ENCODE measurements around the gene NEGR1.

The NEGR1 gene

DNA sequence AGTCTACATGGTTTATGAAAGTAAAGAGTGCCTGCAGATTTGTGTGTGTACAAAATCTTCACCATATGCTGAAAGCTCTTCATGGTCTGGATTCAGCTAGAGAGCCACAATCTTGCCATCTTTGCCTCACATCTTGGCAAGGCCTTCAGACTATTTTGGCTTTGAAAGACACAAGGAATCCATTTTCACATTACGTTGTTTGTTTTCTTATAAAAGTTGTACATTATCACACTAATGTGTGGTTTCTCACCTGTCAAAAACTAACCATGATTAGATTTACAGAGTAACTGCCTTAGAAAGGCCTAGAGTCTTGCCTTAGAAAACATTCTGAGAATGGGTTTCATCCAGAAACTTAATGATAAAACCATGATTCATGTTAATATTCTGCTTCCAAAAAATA, 494.6 kb downstream of the NEGR1 start:
- TF ChIP-seq, protein P1, sequence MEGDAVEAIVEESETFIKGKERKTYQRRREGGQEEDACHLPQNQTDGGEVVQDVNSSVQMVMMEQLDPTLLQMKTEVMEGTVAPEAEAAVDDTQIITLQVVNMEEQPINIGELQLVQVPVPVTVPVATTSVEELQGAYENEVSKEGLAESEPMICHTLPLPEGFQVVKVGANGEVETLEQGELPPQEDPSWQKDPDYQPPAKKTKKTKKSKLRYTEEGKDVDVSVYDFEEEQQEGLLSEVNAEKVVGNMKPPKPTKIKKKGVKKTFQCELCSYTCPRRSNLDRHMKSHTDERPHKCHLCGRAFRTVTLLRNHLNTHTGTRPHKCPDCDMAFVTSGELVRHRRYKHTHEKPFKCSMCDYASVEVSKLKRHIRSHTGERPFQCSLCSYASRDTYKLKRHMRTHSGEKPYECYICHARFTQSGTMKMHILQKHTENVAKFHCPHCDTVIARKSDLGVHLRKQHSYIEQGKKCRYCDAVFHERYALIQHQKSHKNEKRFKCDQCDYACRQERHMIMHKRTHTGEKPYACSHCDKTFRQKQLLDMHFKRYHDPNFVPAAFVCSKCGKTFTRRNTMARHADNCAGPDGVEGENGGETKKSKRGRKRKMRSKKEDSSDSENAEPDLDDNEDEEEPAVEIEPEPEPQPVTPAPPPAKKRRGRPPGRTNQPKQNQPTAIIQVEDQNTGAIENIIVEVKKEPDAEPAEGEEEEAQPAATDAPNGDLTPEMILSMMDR (conservative IDR thresholded peaks at IDR 0.05; ENCODE audit: low read depth, low read length): no peak
- no peak for DNase-seq (ENCODE audit: low read depth)
- no peak overlapping the region for H3K4me3 ChIP-seq (ENCODE audit: low read depth, low read length)

- H3K4me3 ChIP-seq (ENCODE audit: low read depth, low read length): no peak overlapping the region
- no peak for DNase-seq (ENCODE audit: low read depth)
- TF ChIP-seq, protein P1 (conservative IDR thresholded peaks at IDR 0.05; ENCODE audit: low read depth, low read length): no peak
These were observed 496.1 kb downstream of the NEGR1 start for GRCh38 chr1:71786218-71786617.

- H3K4me3 ChIP-seq (ENCODE audit: low read depth, low read length): no peak overlapping the region
- DNase-seq (ENCODE audit: low read depth): no peak
These were observed 496.9 kb downstream of the NEGR1 start for GRCh38 chr1:71785450-71785849.

DNA sequence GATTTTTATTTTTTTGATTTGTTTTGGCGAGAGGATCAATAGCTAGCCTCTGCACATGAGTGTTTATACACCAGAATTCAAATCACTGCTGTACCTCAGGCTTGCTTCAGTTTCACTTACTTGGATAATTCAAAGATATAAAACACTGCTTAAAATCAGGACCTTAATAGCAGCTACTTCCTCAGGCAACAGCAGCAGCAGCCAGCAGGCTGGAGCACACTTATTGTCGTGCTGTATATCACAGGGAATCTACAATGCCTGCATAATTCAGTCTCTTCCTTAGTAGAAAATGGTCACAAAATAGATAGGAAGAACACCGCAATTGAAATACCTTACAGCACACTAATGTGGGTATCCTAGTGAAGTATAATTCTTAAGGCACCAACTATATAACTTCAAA, 497.3 kb downstream of the NEGR1 start:
- no peak overlapping the region for H3K4me3 ChIP-seq (ENCODE audit: low read depth, low read length)
- no peak for DNase-seq (ENCODE audit: low read depth)
- TF ChIP-seq, protein P1 (conservative IDR thresholded peaks at IDR 0.05; ENCODE audit: low read depth, low read length): no peak

More at GRCh38 chr1:71785450-71785849, 496.9 kb downstream of the NEGR1 start:
- TF ChIP-seq, protein P1 (conservative IDR thresholded peaks at IDR 0.05; ENCODE audit: low read depth, low read length): no peak

GRCh38 chr1:71784241-71784640, 498.1 kb downstream of the NEGR1 start:
- TF ChIP-seq, protein P1 (conservative IDR thresholded peaks at IDR 0.05; ENCODE audit: low read depth, low read length): no peak
- no peak for DNase-seq (ENCODE audit: low read depth)
- H3K4me3 ChIP-seq (ENCODE audit: low read depth, low read length): no peak overlapping the region

DNA sequence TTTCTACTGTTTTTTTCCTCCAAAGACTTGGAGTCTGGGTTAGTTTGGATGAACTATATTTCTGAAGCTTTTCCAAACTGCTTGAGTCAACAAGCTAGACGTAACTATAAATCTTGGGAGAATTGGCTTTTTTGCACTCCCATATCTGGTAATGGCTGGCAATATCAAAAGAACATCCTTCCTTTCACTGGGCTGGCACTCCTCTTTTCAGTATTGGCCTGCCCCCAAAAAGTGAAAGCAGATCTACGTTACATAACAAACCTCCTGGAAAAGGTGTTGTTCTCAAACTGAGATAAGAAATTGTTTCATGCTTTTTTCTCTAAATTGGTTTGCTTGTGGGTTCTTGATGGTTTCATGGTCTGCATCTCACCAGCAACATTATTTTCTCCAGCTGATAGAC, 499.3 kb downstream of the NEGR1 start:
- TF ChIP-seq, protein P1 (conservative IDR thresholded peaks at IDR 0.05; ENCODE audit: low read depth, low read length): no peak
- no peak for DNase-seq (ENCODE audit: low read depth)

GRCh38 chr1:71781450-71781849, 500.9 kb downstream of the NEGR1 start:
- no peak overlapping the region for H3K4me3 ChIP-seq (ENCODE audit: low read depth, low read length)
- TF ChIP-seq, protein P1 (conservative IDR thresholded peaks at IDR 0.05; ENCODE audit: low read depth, low read length): no peak
- DNase-seq (ENCODE audit: low read depth): no peak

More for the DNA sequence above, 499.3 kb downstream of the NEGR1 start:
- H3K4me3 ChIP-seq (ENCODE audit: low read depth, low read length): no peak overlapping the region

All from choroid plexus epithelial cell (primary cell).